Measurements from ENCODE around the gene F7. TPM values are rescaled to one million over a fixed set of nuclear protein-coding genes. Genes with fewer than 3 reads are reported as not detected.

The F7 gene
- total and polyA plus RNA-seq, 2 experiments from 2014 or later, result 0.83 TPM; not detected in 1

- Histone ChIP-seq H3K4me1 (ENCODE audit: low read depth) (peaks cover 8% of the 10 kb centered on the region), H3K27ac (no peak overlapping the region), H3K9me3 (ENCODE audit: low read depth) (no peaks in the 10 kb centered on the region), H3K27me3 (peaks cover 63% of the 10 kb centered on the region), H3K4me3 (no peak overlapping the region), H3K36me3 (no peaks in the 10 kb centered on the region)
- no peak for DNase-seq (ENCODE audit: low read depth in 1 of 2, low spot score in 1 of 2)
- TF ChIP-seq CTCF (IDR thresholded peaks at IDR 0.05; ENCODE audit: low read depth, low read length), result no peak
Measured at GRCh38 chr13:113121928-113122471, 16.4 kb downstream of the F7 start.

DNA sequence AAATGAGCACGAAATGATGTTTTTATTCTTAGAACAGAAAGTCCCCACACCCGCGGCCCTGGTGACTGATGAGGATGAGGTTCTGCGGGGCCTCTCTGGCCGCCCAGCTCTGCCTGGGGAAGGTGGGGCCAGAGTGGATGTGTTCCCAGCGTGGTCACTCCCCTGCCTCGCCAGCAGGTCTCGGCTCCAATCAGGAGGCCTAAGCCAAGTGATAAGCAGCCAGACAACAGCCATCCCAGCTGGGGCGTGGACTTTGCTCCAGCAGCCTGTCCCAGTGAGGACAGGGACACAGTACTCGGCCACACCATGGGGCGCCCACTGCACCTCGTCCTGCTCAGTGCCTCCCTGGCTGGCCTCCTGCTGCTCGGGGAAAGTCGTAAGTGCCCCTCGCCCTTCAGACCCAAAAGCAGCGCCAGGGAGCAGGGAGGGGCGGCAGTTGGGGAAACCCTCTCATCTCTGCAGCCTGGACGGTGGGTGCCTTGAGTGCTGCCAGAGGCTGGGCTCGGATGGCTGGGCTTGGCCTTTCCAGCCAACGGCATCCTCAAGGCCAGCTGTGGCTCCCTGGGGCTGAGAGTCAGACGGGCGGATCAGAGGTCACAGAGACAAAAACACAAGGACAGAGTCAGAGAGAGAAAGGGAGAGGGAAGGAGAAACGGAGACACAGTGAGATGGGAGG, 17.1 kb downstream of the F7 start, which contains the start of gene F10:
Gene F10, plus strand, starts transcription at position 250 of the 676 bp plus-strand sequence. Its CDS starts 57 bp downstream, at position 307.
- TF ChIP-seq CTCF (IDR thresholded peaks at IDR 0.05; ENCODE audit: low read depth, low read length), result no peak
- H3K27ac ChIP-seq, result no peak within 1 kb of the TSS
- DNase-seq (ENCODE audit: low read depth in 1 of 2, low spot score in 1 of 2), result peak; percentile 52 to 78
- peaks cover 8% of the 10 kb centered on the region for H3K4me1 ChIP-seq (ENCODE audit: low read depth)
- H3K36me3 ChIP-seq, result no peaks in the 10 kb centered on the region
- H3K27me3 ChIP-seq, result peaks cover 63% of the 10 kb centered on the region
- H3K9me3 ChIP-seq (ENCODE audit: low read depth), result no peaks in the 10 kb centered on the region
- H3K4me3 ChIP-seq, result no peak within 1 kb of the TSS

GRCh38 chr13:113123226-113124201, 17.9 kb downstream of the F7 start:
- H3K27me3 ChIP-seq, result peaks cover 63% of the 10 kb centered on the region
- no peaks in the 10 kb centered on the region for H3K36me3 ChIP-seq
- H3K27ac ChIP-seq, result no peak overlapping the region
- no peak for TF ChIP-seq CTCF (IDR thresholded peaks at IDR 0.05; ENCODE audit: low read depth, low read length)
- H3K9me3 ChIP-seq (ENCODE audit: low read depth), result no peaks in the 10 kb centered on the region
- no peak for DNase-seq (ENCODE audit: low read depth in 1 of 2, low spot score in 1 of 2)
- no peak overlapping the region for H3K4me3 ChIP-seq
- H3K4me1 ChIP-seq (ENCODE audit: low read depth), result peaks cover 8% of the 10 kb centered on the region

DNA sequence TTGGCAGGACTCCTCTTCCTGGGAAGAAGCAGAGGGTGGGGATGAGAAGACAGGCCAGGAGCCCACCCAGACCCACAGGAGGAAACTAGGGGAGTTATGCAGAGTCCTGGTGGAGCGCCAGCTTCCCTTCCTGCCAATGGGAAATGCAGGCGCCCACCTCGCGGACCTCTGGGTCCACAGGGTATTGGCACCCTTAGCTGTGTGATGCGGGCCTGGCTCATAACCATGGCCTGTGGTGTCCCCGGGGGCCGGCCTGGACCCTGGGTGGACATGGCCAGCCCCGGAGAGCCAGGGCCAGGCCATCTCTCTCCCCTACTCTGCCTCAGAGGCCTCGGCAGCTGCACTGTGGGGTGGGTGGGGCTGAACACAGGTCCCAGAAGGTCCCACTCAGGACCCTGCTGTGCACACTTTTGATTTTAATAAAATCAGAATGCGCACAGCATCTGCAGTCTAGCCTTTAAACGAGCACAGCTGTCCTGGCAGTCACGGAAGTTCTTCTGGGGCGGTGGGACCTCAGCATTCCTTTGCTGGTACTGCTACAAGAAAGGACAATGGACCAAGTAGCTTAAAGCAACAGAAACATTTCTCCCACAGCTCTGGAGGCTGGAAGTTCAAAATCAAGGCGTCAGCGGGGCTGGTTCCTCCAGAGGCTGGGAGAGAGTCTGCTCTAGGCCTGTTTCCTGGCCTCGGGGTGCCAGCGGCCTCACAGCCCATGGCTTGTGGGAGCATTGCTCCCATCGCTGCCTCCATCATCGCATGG, 18.8 kb downstream of the F7 start:
- H3K4me3 ChIP-seq, result no peak overlapping the region
- no peak overlapping the region for H3K27ac ChIP-seq
- no peak for DNase-seq (ENCODE audit: low read depth in 1 of 2, low spot score in 1 of 2)
- no peak for TF ChIP-seq CTCF (IDR thresholded peaks at IDR 0.05; ENCODE audit: low read depth, low read length)
- peaks cover 8% of the 10 kb centered on the region for H3K4me1 ChIP-seq (ENCODE audit: low read depth)
- peaks cover 55% of the 10 kb centered on the region for H3K27me3 ChIP-seq
- H3K9me3 ChIP-seq (ENCODE audit: low read depth), result no peaks in the 10 kb centered on the region
- H3K36me3 ChIP-seq, result no peaks in the 10 kb centered on the region

Measured in cardiac muscle cell (in vitro differentiated cells and primary cell).